HepG2 (cell line): ENCODE data around the gene STAM.

Experiments
- ELF1 ChIP-seq: sonication (generic); formaldehyde crosslinking; IDR thresholded peaks from 2 replicates; pipeline ENCODE4 v1.4.0; 2020; ENCODE audit warnings: missing genetic modification reagents
- KMT2B ChIP-seq: IDR thresholded peaks from 2 replicates; pipeline ENCODE4 v1.6.1; 2016; ENCODE audit warnings: missing genetic modification reagents, missing compliant biosample characterization
- MYC ChIP-seq: sonication (generic); formaldehyde crosslinking; IDR thresholded peaks from 2 replicates; pipeline ENCODE4 v1.9.0; 2021; ENCODE audit warnings: missing genetic modification reagents, borderline replicate concordance
- NFE2L2 ChIP-seq: fragments of 150-350 bp; IDR thresholded peaks from 2 replicates; pipeline ENCODE4 v1.6.1; 2014; ENCODE audit warnings: low read length
- STAT5B ChIP-seq: sonication (generic); formaldehyde crosslinking; IDR thresholded peaks from 2 replicates; pipeline ENCODE4 v1.4.0; 2020; ENCODE audit warnings: missing genetic modification reagents
- ZNF10 ChIP-seq: sonication (generic); formaldehyde crosslinking; IDR thresholded peaks from 2 replicates; pipeline ENCODE4 v1.4.0; 2020; ENCODE audit warnings: mild to moderate bottlenecking, low read depth, missing genetic modification reagents, borderline replicate concordance
- TF ChIP-seq, protein P1 (sequence below): sonication (generic); formaldehyde crosslinking; IDR thresholded peaks from 2 replicates; pipeline ENCODE4 v1.5.0; 2020; ENCODE audit warnings: mild to moderate bottlenecking, missing genetic modification reagents, moderate library complexity
- TF ChIP-seq, protein P2 (sequence below): sonication (generic); formaldehyde crosslinking; IDR thresholded peaks from 2 replicates; pipeline ENCODE4 v1.8.1; 2023; ENCODE audit warnings: mild to moderate bottlenecking, moderate library complexity, missing genetic modification reagents
- TF ChIP-seq, protein P3 (sequence below): sonication (generic); formaldehyde crosslinking; IDR thresholded peaks from 2 replicates; pipeline ENCODE4 v1.8.0; 2022; ENCODE audit warnings: mild to moderate bottlenecking, missing genetic modification reagents
- TF ChIP-seq, protein P4 (sequence below): sonication (generic); formaldehyde crosslinking; IDR thresholded peaks from 2 replicates; pipeline ENCODE4 v1.4.0; 2020; ENCODE audit warnings: missing genetic modification reagents
- TF ChIP-seq, protein P5 (sequence below): IDR thresholded peaks from 2 replicates; pipeline ENCODE4 v1.4.0; 2020; ENCODE audit warnings: mild to moderate bottlenecking, missing genetic modification reagents
- TF ChIP-seq, protein P6 (sequence below), 2 experiments: sonication (generic) in 1 of 2; formaldehyde crosslinking in 1 of 2; IDR thresholded peaks; 2 replicates each; pipeline versions ENCODE4 v1.5.1 to v1.6.1; 2011 to 2020; ENCODE audit warnings: borderline replicate concordance in 1 of 2, low read depth in 1 of 2, low read length in 1 of 2, mild to moderate bottlenecking in 1 of 2, missing genetic modification reagents in 1 of 2, moderate library complexity in 1 of 2

DNA sequence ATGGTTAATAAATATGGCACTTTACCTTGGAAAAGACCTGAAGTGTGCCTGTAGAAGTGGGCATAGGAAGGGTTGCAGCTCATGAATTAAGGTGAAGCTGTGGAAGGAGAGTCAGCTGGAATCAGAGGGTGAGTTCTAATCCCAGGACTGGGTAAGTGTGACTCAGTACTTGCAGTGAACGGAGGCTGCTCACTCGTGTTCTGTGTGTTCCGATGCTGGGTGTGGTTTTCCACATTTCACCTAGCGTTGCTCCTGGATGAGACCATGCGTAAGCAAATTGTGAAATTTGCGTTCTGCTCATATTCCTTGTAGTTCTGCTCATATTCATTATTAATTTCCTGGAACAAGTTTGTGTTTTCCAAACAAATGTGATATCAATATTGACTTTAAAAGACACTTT lies 85.7 kb downstream of the STAM start:
- TF ChIP-seq, protein P1, sequence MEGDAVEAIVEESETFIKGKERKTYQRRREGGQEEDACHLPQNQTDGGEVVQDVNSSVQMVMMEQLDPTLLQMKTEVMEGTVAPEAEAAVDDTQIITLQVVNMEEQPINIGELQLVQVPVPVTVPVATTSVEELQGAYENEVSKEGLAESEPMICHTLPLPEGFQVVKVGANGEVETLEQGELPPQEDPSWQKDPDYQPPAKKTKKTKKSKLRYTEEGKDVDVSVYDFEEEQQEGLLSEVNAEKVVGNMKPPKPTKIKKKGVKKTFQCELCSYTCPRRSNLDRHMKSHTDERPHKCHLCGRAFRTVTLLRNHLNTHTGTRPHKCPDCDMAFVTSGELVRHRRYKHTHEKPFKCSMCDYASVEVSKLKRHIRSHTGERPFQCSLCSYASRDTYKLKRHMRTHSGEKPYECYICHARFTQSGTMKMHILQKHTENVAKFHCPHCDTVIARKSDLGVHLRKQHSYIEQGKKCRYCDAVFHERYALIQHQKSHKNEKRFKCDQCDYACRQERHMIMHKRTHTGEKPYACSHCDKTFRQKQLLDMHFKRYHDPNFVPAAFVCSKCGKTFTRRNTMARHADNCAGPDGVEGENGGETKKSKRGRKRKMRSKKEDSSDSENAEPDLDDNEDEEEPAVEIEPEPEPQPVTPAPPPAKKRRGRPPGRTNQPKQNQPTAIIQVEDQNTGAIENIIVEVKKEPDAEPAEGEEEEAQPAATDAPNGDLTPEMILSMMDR (CRISPR knock-in tag), result no peak
- TF ChIP-seq, protein P2, sequence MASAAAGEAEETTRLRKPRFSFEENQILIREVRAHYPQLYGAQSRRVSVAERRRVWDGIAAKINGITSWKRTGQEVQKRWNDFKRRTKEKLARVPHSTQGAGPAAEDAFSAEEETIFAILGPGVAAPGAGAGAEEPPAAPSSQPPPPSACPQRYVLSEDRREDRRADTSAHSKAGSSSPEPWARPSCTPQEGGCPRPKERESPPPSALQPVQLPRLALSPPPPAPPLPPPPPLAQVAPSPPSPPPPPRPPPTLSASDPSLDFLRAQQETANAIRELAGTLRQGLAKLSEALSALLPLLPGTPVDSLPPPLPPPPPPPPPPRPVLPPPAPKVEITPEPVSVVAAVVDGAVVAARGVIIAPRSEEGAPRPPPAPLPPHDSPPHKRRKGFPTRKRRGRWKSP, result no peak
- TF ChIP-seq ELF1 (no peak), KMT2B (no peak), STAT5B (CRISPR knock-in tag) (no peak), ZNF10 (CRISPR knock-in tag) (no peak), NFE2L2 (no peak), MYC (CRISPR knock-in tag) (no peak)
- TF ChIP-seq, protein P3, sequence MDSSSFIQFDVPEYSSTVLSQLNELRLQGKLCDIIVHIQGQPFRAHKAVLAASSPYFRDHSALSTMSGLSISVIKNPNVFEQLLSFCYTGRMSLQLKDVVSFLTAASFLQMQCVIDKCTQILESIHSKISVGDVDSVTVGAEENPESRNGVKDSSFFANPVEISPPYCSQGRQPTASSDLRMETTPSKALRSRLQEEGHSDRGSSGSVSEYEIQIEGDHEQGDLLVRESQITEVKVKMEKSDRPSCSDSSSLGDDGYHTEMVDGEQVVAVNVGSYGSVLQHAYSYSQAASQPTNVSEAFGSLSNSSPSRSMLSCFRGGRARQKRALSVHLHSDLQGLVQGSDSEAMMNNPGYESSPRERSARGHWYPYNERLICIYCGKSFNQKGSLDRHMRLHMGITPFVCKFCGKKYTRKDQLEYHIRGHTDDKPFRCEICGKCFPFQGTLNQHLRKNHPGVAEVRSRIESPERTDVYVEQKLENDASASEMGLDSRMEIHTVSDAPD (CRISPR knock-in tag), result no peak
- TF ChIP-seq, protein P4, sequence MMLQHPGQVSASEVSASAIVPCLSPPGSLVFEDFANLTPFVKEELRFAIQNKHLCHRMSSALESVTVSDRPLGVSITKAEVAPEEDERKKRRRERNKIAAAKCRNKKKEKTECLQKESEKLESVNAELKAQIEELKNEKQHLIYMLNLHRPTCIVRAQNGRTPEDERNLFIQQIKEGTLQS (CRISPR knock-in tag), result no peak
- TF ChIP-seq, protein P5, sequence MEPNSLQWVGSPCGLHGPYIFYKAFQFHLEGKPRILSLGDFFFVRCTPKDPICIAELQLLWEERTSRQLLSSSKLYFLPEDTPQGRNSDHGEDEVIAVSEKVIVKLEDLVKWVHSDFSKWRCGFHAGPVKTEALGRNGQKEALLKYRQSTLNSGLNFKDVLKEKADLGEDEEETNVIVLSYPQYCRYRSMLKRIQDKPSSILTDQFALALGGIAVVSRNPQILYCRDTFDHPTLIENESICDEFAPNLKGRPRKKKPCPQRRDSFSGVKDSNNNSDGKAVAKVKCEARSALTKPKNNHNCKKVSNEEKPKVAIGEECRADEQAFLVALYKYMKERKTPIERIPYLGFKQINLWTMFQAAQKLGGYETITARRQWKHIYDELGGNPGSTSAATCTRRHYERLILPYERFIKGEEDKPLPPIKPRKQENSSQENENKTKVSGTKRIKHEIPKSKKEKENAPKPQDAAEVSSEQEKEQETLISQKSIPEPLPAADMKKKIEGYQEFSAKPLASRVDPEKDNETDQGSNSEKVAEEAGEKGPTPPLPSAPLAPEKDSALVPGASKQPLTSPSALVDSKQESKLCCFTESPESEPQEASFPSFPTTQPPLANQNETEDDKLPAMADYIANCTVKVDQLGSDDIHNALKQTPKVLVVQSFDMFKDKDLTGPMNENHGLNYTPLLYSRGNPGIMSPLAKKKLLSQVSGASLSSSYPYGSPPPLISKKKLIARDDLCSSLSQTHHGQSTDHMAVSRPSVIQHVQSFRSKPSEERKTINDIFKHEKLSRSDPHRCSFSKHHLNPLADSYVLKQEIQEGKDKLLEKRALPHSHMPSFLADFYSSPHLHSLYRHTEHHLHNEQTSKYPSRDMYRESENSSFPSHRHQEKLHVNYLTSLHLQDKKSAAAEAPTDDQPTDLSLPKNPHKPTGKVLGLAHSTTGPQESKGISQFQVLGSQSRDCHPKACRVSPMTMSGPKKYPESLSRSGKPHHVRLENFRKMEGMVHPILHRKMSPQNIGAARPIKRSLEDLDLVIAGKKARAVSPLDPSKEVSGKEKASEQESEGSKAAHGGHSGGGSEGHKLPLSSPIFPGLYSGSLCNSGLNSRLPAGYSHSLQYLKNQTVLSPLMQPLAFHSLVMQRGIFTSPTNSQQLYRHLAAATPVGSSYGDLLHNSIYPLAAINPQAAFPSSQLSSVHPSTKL, result no peak
- TF ChIP-seq, protein P6, sequence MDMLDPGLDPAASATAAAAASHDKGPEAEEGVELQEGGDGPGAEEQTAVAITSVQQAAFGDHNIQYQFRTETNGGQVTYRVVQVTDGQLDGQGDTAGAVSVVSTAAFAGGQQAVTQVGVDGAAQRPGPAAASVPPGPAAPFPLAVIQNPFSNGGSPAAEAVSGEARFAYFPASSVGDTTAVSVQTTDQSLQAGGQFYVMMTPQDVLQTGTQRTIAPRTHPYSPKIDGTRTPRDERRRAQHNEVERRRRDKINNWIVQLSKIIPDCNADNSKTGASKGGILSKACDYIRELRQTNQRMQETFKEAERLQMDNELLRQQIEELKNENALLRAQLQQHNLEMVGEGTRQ (IDR thresholded peaks at IDR 0.05; ENCODE audit: low read depth, low read length), result no peak
- TF ChIP-seq, protein P6 (CRISPR knock-in tag; IDR thresholded peaks at IDR 0.05; ENCODE audit: borderline replicate concordance), result no peak
